Peyer's patch (tissue), 4 donors: ENCODE data around the gene HMGCS1. TPM values are rescaled to one million over a fixed set of nuclear protein-coding genes. Genes with fewer than 3 reads are reported as not detected.

ENCODE experiments used
- DNase-seq, 3 donors: peaks; one replicate each; pipeline ENCODE4 v3.0.0-alpha.2; 2017 to 2019
- H3K27ac ChIP-seq, 4 donors: fragments of 200-600 bp; sonication (generic); one replicate each; pipeline ENCODE4 v1.5.1; 2016 to 2019
- H3K27me3 ChIP-seq, 2 donors: fragments of 200-600 bp; sonication (generic); one replicate each; pipeline ENCODE4 v1.5.1; 2019
- H3K36me3 ChIP-seq, 3 donors: fragments of 200-600 bp; sonication (generic); one replicate each; pipeline ENCODE4 v1.5.1; 2016 to 2019
- H3K4me1 ChIP-seq, 4 donors: fragments of 200-600 bp; sonication (generic); one replicate each; pipeline ENCODE4 v1.5.1; 2016 to 2019
- H3K4me3 ChIP-seq, 4 donors: fragments of 200-600 bp; sonication (generic); 1 replicate in 3 of 4; 2 replicates in 1 of 4; pipeline ENCODE4 v1.5.1; 2016 to 2019; ENCODE audit warnings: mild to moderate bottlenecking in 1 of 4
- H3K9me3 ChIP-seq, 4 donors: fragments of 200-600 bp; sonication (generic); one replicate each; pipeline ENCODE4 v1.5.1; 2016 to 2019; ENCODE audit warnings: mild to moderate bottlenecking in 1 of 4
- CTCF ChIP-seq, 6 experiments: fragments of 450-650 bp in 4 of 6; fragments of 200-600 bp in 2 of 6; sonication (generic) in 1 of 6; IDR thresholded peaks; one replicate each; pipeline ENCODE4 v1.5.1; 2017 to 2019; ENCODE audit warnings: antibody characterized with exemption in 6 of 6, mild to moderate bottlenecking in 3 of 6, moderate library complexity in 1 of 6
- POLR2A ChIP-seq, 2 donors: fragments of 450-650 bp; IDR thresholded peaks; one replicate each; pipeline ENCODE4 v1.5.1; 2017; ENCODE audit warnings: antibody characterized with exemption in 2 of 2, mild to moderate bottlenecking in 2 of 2, moderate library complexity in 2 of 2
- total RNA-seq, 4 donors: library from RNA; depleted of rRNA; stranded (reverse); fragments of >200 nt; gene quantifications; one replicate each; pipeline ENCODE4 v1.1.0, GENCODE V29; 2016

HMGCS1 gene
- total RNA-seq, 4 donors from 2014 or later = 26.4 to 107 (median 66.4) TPM

- no peaks in the 10 kb centered on the region for H3K4me1 ChIP-seq
- no peak overlapping the region for H3K27ac ChIP-seq
- no peaks in the 10 kb centered on the region for H3K27me3 ChIP-seq
- no peak for DNase-seq
- peaks cover 0 to 74% (median 8%) of the 10 kb centered on the region in 3 donors for H3K36me3 ChIP-seq
- no peaks in the 10 kb centered on the region for H3K9me3 ChIP-seq
- TF ChIP-seq CTCF (IDR thresholded peaks at IDR 0.05) = no peak
- no peak for TF ChIP-seq POLR2A (IDR thresholded peaks at IDR 0.05)
- H3K4me3 ChIP-seq = no peak overlapping the region
Measured at GRCh38 chr5:43296835-43297234, 16.4 kb downstream of the HMGCS1 start.

- Histone ChIP-seq H3K27me3 (no peaks in the 10 kb centered on the region), H3K4me1 (no peaks in the 10 kb centered on the region), H3K9me3 (no peaks in the 10 kb centered on the region), H3K4me3 (no peak overlapping the region), H3K27ac (no peak overlapping the region), H3K36me3 (peaks cover 0 to 86% (median 8%) of the 10 kb centered on the region in 3 donors)
- TF ChIP-seq POLR2A (IDR thresholded peaks at IDR 0.05) (no peak), CTCF (IDR thresholded peaks at IDR 0.05) (no peak)
- DNase-seq = no peak
Measured at GRCh38 chr5:43295202-43295601, 18.0 kb downstream of the HMGCS1 start.

- TF ChIP-seq CTCF (IDR thresholded peaks at IDR 0.05) (no peak), POLR2A (IDR thresholded peaks at IDR 0.05) (no peak)
- no peaks in the 10 kb centered on the region for H3K27me3 ChIP-seq
- no peak overlapping the region for H3K4me3 ChIP-seq
- no peaks in the 10 kb centered on the region for H3K4me1 ChIP-seq
- H3K36me3 ChIP-seq = peaks cover 0 to 91% (median 8%) of the 10 kb centered on the region in 3 donors
- H3K27ac ChIP-seq = no peak overlapping the region
- no peak for DNase-seq
- H3K9me3 ChIP-seq = no peaks in the 10 kb centered on the region
Measured at GRCh38 chr5:43294226-43294625, 19.0 kb downstream of the HMGCS1 start.

GRCh38 chr5:43290726-43291125 lies 22.5 kb downstream of the HMGCS1 start:
- Histone ChIP-seq H3K27me3 (no peaks in the 10 kb centered on the region), H3K27ac (no peak overlapping the region), H3K9me3 (no peaks in the 10 kb centered on the region), H3K4me1 (no peaks in the 10 kb centered on the region), H3K4me3 (no peak overlapping the region), H3K36me3 (peaks cover 0 to 85% (median 8%) of the 10 kb centered on the region in 3 donors)
- DNase-seq = no peak
- no peak for TF ChIP-seq POLR2A (IDR thresholded peaks at IDR 0.05)

GRCh38 chr5:43288269-43288831 lies 24.9 kb downstream of the HMGCS1 start:
- DNase-seq = no peak
- H3K4me1 ChIP-seq = no peaks in the 10 kb centered on the region
- no peaks in the 10 kb centered on the region for H3K9me3 ChIP-seq
- TF ChIP-seq POLR2A (IDR thresholded peaks at IDR 0.05) (no peak), CTCF (IDR thresholded peaks at IDR 0.05) (no peak)
- peaks cover 0 to 61% (median 0%) of the 10 kb centered on the region in 3 donors for H3K36me3 ChIP-seq
- H3K4me3 ChIP-seq = no peak overlapping the region
- H3K27ac ChIP-seq = no peak overlapping the region
- no peaks in the 10 kb centered on the region for H3K27me3 ChIP-seq

- H3K4me3 ChIP-seq = no peak overlapping the region
- H3K36me3 ChIP-seq = peaks cover 0 to 53% (median 0%) of the 10 kb centered on the region in 3 donors
- DNase-seq = no peak
- H3K9me3 ChIP-seq = no peaks in the 10 kb centered on the region
- no peaks in the 10 kb centered on the region for H3K27me3 ChIP-seq
- H3K27ac ChIP-seq = no peak overlapping the region
- H3K4me1 ChIP-seq = no peaks in the 10 kb centered on the region
- no peak for TF ChIP-seq CTCF (IDR thresholded peaks at IDR 0.05)
- TF ChIP-seq POLR2A (IDR thresholded peaks at IDR 0.05) = no peak
Measured at GRCh38 chr5:43287493-43287892, 25.7 kb downstream of the HMGCS1 start.
